Heart left ventricle (tissue), 16 donors: ENCODE data around the gene STX12. TPM values are rescaled to one million over a fixed set of nuclear protein-coding genes. Genes with fewer than 3 reads are reported as not detected.
A peak's percentile ranks its signal among the peaks of the same experiment; 100 is the strongest.

Experiments
- ATAC-seq, 4 donors: fragments of 200-7000 bp; cut with Tn5 transposase; one replicate each; pipeline ENCODE4 v1.9.1; 2020 to 2022; ENCODE audit warnings: moderate library complexity in 4 of 4, mild to moderate bottlenecking in 3 of 4, moderate number of reproducible peaks in 1 of 4
- DNase-seq, 5 donors: peaks; one replicate each; pipeline ENCODE4 v3.0.0-alpha.2; 2020
- H3K27ac ChIP-seq, 12 donors: fragments of 200-600 bp; sonication (generic) in 4 of 12; one replicate each; pipeline versions ENCODE4 v1.5.0 to v1.8.0; 2016 to 2022; ENCODE audit warnings: mild to moderate bottlenecking in 2 of 12
- H3K27me3 ChIP-seq, 9 donors: fragments of 200-600 bp; sonication (generic) in 2 of 9; one replicate each; pipeline versions ENCODE4 v1.5.1 to v1.8.0; 2016 to 2022; ENCODE audit warnings: mild to moderate bottlenecking in 3 of 9
- H3K36me3 ChIP-seq, 9 donors: fragments of 200-600 bp; sonication (generic) in 2 of 9; one replicate each; pipeline versions ENCODE4 v1.5.0 to v1.8.0; 2018 to 2022; ENCODE audit warnings: mild to moderate bottlenecking in 2 of 9
- H3K4me1 ChIP-seq, 12 donors: fragments of 200-600 bp; sonication (generic) in 4 of 12; one replicate each; pipeline versions ENCODE4 v1.5.0 to v1.8.0; 2016 to 2022; ENCODE audit warnings: mild to moderate bottlenecking in 3 of 12
- H3K4me3 ChIP-seq, 12 donors: fragments of 200-600 bp; sonication (generic) in 4 of 12; one replicate each; pipeline versions ENCODE4 v1.5.0 to v1.8.0; 2017 to 2022; ENCODE audit warnings: mild to moderate bottlenecking in 9 of 12, moderate library complexity in 4 of 12
- H3K9me3 ChIP-seq, 12 donors: fragments of 200-600 bp; sonication (generic) in 4 of 12; one replicate each; pipeline versions ENCODE4 v1.5.0 to v1.8.0; 2016 to 2022; ENCODE audit warnings: mild to moderate bottlenecking in 1 of 12
- CTCF ChIP-seq, 12 donors: fragments of 200-600 bp; sonication (generic) in 4 of 12; IDR thresholded peaks; one replicate each; pipeline versions ENCODE4 v1.5.0 to v1.8.0; 2018 to 2022; ENCODE audit warnings: antibody characterized with exemption in 12 of 12, mild to moderate bottlenecking in 5 of 12
- POLR2A ChIP-seq, 2 donors: fragments of 450-650 bp; IDR thresholded peaks; one replicate each; pipeline ENCODE4 v1.6.1; 2017; ENCODE audit warnings: antibody characterized with exemption in 2 of 2, mild to moderate bottlenecking in 2 of 2, moderate library complexity in 2 of 2
- WGBS, 4 donors: extraction: QIAGEN DNeasy Blood & Tissue Kit in 2 of 4; methylation state at CpG; one replicate each; pipeline versions ENCODE4 v1.1.5 to v1.1.7; 2013 to 2018; 5-methylcytosine and 5-hydroxymethylcytosine counted together
- intact Hi-C, 10 donors: fragments of 100-400 bp; cut with DNase I; formaldehyde crosslinking; loops; one replicate each; pipeline versions ENCODE4 v1.11.1 to v1.14.2; 2022
- long read RNA-seq, 3 donors: library from polyadenylated mRNA; unstranded; transcript quantifications; one replicate each; pipeline ENCODE4 v2.0.0, GENCODE V29; 2020 to 2021
- polyA plus RNA-seq, 2 donors: library from polyadenylated mRNA; stranded (reverse); fragments of 200-250 nt; gene quantifications; one replicate each; pipeline ENCODE4 v1.2.3, GENCODE V29; 2013
- total RNA-seq, 9 donors: library from RNA; depleted of rRNA in 2 of 9; stranded (reverse); fragments of >200 nt in 2 of 9; fragmentation: NEBNext Ultra II Directional in 3 of 9; extraction: Animal tissue kit (Norgen Biotek cat#: 25700) in 3 of 9; gene quantifications; one replicate each; pipeline versions ENCODE4 v1.1.0 to v1.2.4, GENCODE V29; 2016 to 2023
- donor health status: ischemic (EF 13 %, LVEDD 7.1; RV severe dilation, severe dysfunction).
- donor health status: healthy with polysubstance abuse.
- donor health status: DM: no; HTN: yes; CAD: no.
- donor health status: DM: no; HTN: no; CAD: no.
- donor health status: ischemic (EF 25% LVEDD 6.9; RV normal size, moderate dysfunction).
- donor health status: ischemic (EF 25% LVEDD 5.7; RV mildly dilated, moderate dysfunction).
- donor health status: healthy.
- donor health status: DM: yes; HTN: yes; CAD: no.
- donor health status: ischemic (EF 35%, LVEDD 5.7; RV mildly dilated, moderate dysfunction).
- donor health status: nonischemic (EF 11% LVEDD 7.7; RV severe dilation, severe dysfunction).
- donor health status: DM: yes; HTN: yes; CAD: no.
- donor health status: PGD.
- donor health status: ischemic (EF 29% LVEDD 5.4; RV normal size, mild dysfunction).
- donor health status: nonischemic (EF 23%, LVEDD 6.1; RV moderate dilation, normal function).

The STX12 gene
- total RNA-seq (10 to 100 TPM; 15.3 to 46.8 (median 26.5) TPM), polyA plus RNA-seq (10 to 100 TPM; 10.7 to 29.2 TPM)
- long read RNA-seq, donor 1, transcript STX12-201 (9 exons, 3,079 nt), result major isoform, 56 of 58 reads
- long read RNA-seq, donor 1, partial matches to known transcripts, result 1 of 58 reads
- long read RNA-seq, donor 1, other reads (novel, unspliced or antisense), result 1 of 58 reads
- long read RNA-seq, donor 2, transcript STX12-201 (9 exons, 3,079 nt), result major isoform, 240 of 255 reads
- long read RNA-seq, donor 2, partial matches to known transcripts, result 7 of 255 reads
- long read RNA-seq, donor 2, other reads (novel, unspliced or antisense), result 8 of 255 reads
- long read RNA-seq, donor 3, transcript STX12-201 (9 exons, 3,079 nt), result major isoform, 71 of 74 reads
- long read RNA-seq, donor 3, partial matches to known transcripts, result 1 of 74 reads
- long read RNA-seq, donor 3, other reads (novel, unspliced or antisense), result 0 of 74 reads

- Histone ChIP-seq H3K27ac (peak within 1 kb of the TSS; percentile 90 to 98 (median 96)), H3K4me1 (peaks cover 5 to 54% (median 19%) of the 10 kb centered on the region in 12 donors), H3K36me3 (peaks cover 0 to 28% (median 7%) of the 10 kb centered on the region in 9 donors), H3K27me3 (no peaks in the 10 kb centered on the region), H3K4me3 (peak within 1 kb of the TSS; percentile 80 to 100 (median 96)), H3K9me3 (no peaks in the 10 kb centered on the region)
- DNase-seq (peak; percentile 98 to 99 (median 99)), ATAC-seq (peak; percentile 97 to 99 (median 98))
- TF ChIP-seq POLR2A (IDR thresholded peaks at IDR 0.05) (peak in 1 of 2 donors; percentile 92), CTCF (IDR thresholded peaks at IDR 0.05) (no peak)
- intact Hi-C loops, result loop anchor here in 4 of 10 donors (2.0 to 5.0 kb wide), 4 partner anchors 46 to 100 kb away; partner anchors contain the start of genes FAM76A (in 2 of the 4), IFI6 (in 1 of the 4) and PPP1R8 (in 1 of the 4)
- whole genome bisulfite sequencing, 4 donors, result 0 to 1% (median 0%) methylated on average over 50 to 58 of the region's 58 CpGs
Measured at GRCh38 chr1:27772932-27773825, at the start of gene STX12. TSS of gene STX12 (plus strand) at chr1:27773219. CDS start at chr1:27773308, 89 bp downstream.

DNA sequence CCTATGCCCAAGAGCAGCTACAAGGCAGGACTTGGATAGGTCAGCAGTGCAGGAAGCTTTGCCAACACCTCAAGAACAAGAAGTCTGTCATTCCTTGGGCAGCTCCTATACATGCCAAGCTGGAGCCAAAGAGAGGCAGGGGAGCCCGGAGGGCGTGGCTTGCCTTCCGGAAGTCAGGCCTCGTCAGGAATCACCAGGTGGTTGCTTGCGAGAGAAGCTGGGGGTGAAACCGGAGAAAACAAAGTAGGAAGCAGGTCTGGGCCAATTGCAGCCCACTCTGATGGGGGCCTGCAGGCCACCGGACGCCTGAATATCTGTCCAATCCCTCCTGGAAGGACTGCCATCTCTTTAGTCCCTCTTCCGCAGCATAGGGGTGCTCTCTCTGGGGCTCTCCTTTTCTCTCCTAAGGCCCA, 48.1 kb upstream of the STX12 start:
- peak overlapping the region in 10 of 12 donors; percentile 31 to 100 (median 60) for H3K4me3 ChIP-seq

More for the DNA sequence above, 48.1 kb upstream of the STX12 start:
- DNase-seq (peak; percentile 19 to 58 (median 33)), ATAC-seq (no peak)
- 52 to 69% (median 62%) methylated on average over 9 of the region's 9 CpGs for WGBS, 4 donors
- Histone ChIP-seq H3K27ac (peak overlapping the region; percentile 69 to 98 (median 80)), H3K4me1 (peaks cover 0 to 23% (median 17%) of the 10 kb centered on the region in 12 donors), H3K27me3 (no peaks in the 10 kb centered on the region), H3K9me3 (no peaks in the 10 kb centered on the region), H3K36me3 (peaks cover 0 to 28% (median 22%) of the 10 kb centered on the region in 9 donors)
- intact Hi-C loops, result loop anchor here in 8 of 10 donors (1.0 to 5.0 kb wide), 5 partner anchors 47 to 106 kb away; partner anchors contain the start of genes IFI6 (in 7 of the 8), STX12 (in 2 of the 8) and PPP1R8 (in 1 of the 8)
- TF ChIP-seq CTCF (IDR thresholded peaks at IDR 0.05) (no peak), POLR2A (IDR thresholded peaks at IDR 0.05) (no peak)
